A673 (cell line): ENCODE data around the gene APOOL. TPM values are rescaled to one million over a fixed set of nuclear protein-coding genes. Genes with fewer than 3 reads are reported as not detected.

Experiments used
- BruUV-seq: library from RNA; stranded (reverse); fragments of 400-500 nt; replicated peaks from 2 replicates; lab custom pipeline; 2021; lab: Mats Ljungman, UMichigan
- CTCF ChIA-PET: fragments of 300-600 bp; sonication (Branson Sonifier 250); formaldehyde crosslinking; loops from one replicate; lab custom pipeline; 2022; ENCODE audit warnings: antibody characterized with exemption; lab: Charles Lee
- POLR2A ChIA-PET: fragments of 300-600 bp; sonication (Branson Sonifier 250); formaldehyde crosslinking; loops from one replicate; lab custom pipeline; 2022; ENCODE audit warnings: antibody characterized with exemption; ENCODE audit not compliant: low non-redundant PET; lab: Charles Lee
- DNase-seq: peaks from one replicate; pipeline ENCODE4 v3.0.0-alpha.2; 2015; ENCODE audit warnings: low spot score
- H3K27ac ChIP-seq: fragments of 200-600 bp; sonication (generic); 2 replicates; pipeline ENCODE4 v1.5.1; 2016; ENCODE audit warnings: mixed run types, low read depth, mild to moderate bottlenecking, mixed read lengths, antibody characterized with exemption, low read length; ENCODE audit not compliant: poor library complexity, severe bottlenecking
- H3K27me3 ChIP-seq: fragments of 200-600 bp; sonication (generic); replicated peaks from 2 replicates; pipeline ENCODE4 v1.6.1; 2017; ENCODE audit warnings: mixed run types, low read depth, mild to moderate bottlenecking, mixed read lengths, antibody characterized with exemption, low read length; ENCODE audit not compliant: insufficient read depth, poor library complexity
- H3K36me3 ChIP-seq: fragments of 200-600 bp; sonication (generic); 2 replicates; pipeline ENCODE4 v1.6.1; 2016; ENCODE audit warnings: mixed run types, mild to moderate bottlenecking, mixed read lengths, antibody characterized with exemption, low read length; ENCODE audit not compliant: insufficient read depth, poor library complexity, severe bottlenecking
- H3K4me1 ChIP-seq: fragments of 200-600 bp; sonication (generic); 2 replicates; pipeline ENCODE4 v1.6.1; 2017; ENCODE audit warnings: mixed run types, mild to moderate bottlenecking, mixed read lengths, antibody characterized with exemption, low read length; ENCODE audit not compliant: insufficient read depth, poor library complexity, severe bottlenecking
- H3K4me3 ChIP-seq: fragments of 200-600 bp; sonication (generic); 2 replicates; pipeline ENCODE4 v1.5.1; 2016; ENCODE audit warnings: low read depth, mixed run types, mild to moderate bottlenecking, mixed read lengths, low read length; ENCODE audit not compliant: poor library complexity, severe bottlenecking
- H3K9me3 ChIP-seq: fragments of 200-600 bp; sonication (generic); 2 replicates; pipeline ENCODE4 v1.6.1; 2016; ENCODE audit warnings: mixed run types, low read depth, mild to moderate bottlenecking, mixed read lengths, antibody characterized with exemption, low read length; ENCODE audit not compliant: poor library complexity, severe bottlenecking
- CTCF ChIP-seq: fragments of 300-800, 200-600 bp; sonication (generic); conservative IDR thresholded peaks from 2 replicates; pipeline ENCODE4 v1.5.1; 2017; ENCODE audit warnings: low read depth, mild to moderate bottlenecking, antibody characterized with exemption, low read length, moderate library complexity, mixed read lengths
- EZH2 ChIP-seq: fragments of 200-600 bp; sonication (generic); IDR thresholded peaks from 2 replicates; pipeline ENCODE4 v1.6.1; 2017; ENCODE audit warnings: borderline replicate concordance, low read depth, mild to moderate bottlenecking, mixed read lengths, antibody characterized with exemption, low read length; ENCODE audit not compliant: poor library complexity, severe bottlenecking
- intact Hi-C: fragments of 100-400 bp; cut with micrococcal nuclease; formaldehyde crosslinking; loops from one replicate; pipeline ENCODE4 v1.10.0; 2022; ENCODE audit not compliant: unreplicated experiment
- total RNA-seq: library from RNA; stranded (reverse); gene quantifications from 2 replicates; pipeline ENCODE4 v1.2.3, GENCODE V29; 2021

Gene APOOL
- total RNA-seq, 1 experiment from 2014 or later, result 22.6 TPM

DNA sequence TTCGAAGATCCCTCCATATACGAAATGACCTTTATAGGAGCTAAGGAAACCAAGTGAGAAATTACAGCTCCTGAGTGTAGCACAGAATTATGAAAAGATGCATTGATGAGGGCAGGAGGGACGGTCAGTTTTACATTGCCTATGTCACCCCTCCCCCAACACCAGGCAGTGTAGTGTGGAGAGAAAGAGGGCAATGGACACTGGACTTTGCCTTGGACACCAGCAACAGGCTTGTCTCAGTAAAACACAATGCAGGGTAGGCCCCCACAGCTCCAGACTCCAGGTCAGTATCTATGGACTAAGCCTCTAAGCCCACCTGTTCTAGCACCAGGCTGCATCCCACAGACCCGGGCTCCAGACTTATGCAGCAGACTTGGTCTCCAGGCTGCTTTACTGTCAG, 16.5 kb downstream of the APOOL start:
- intact Hi-C loops, result no loop called here
- Histone ChIP-seq H3K36me3 (no peaks in the 10 kb centered on the region), H3K4me1 (no peaks in the 10 kb centered on the region), H3K9me3 (peaks cover 4% of the 10 kb centered on the region), H3K4me3 (no peak overlapping the region), H3K27me3 (no peaks in the 10 kb centered on the region), H3K27ac (no peak overlapping the region)
- DNase-seq, result no peak
- ChIA-PET POLR2A (no interaction called here), CTCF (no interaction called here)
- TF ChIP-seq CTCF, result no peak
- TF ChIP-seq EZH2, result no peak
- no TSS peak for BruUV-seq

GRCh38 chrX:85024044-85024443, 20.4 kb downstream of the APOOL start:
- POLR2A ChIA-PET, result no interaction called here
- no peaks in the 10 kb centered on the region for H3K4me1 ChIP-seq
- H3K36me3 ChIP-seq, result no peaks in the 10 kb centered on the region
- BruUV-seq, result no TSS peak
- TF ChIP-seq CTCF (no peak), EZH2 (no peak)
- peaks cover 4% of the 10 kb centered on the region for H3K9me3 ChIP-seq
- H3K27ac ChIP-seq, result no peak overlapping the region
- CTCF ChIA-PET, result no interaction called here
- no peak overlapping the region for H3K4me3 ChIP-seq
- H3K27me3 ChIP-seq, result no peaks in the 10 kb centered on the region
- intact Hi-C loops, result no loop called here
- DNase-seq, result no peak

DNA sequence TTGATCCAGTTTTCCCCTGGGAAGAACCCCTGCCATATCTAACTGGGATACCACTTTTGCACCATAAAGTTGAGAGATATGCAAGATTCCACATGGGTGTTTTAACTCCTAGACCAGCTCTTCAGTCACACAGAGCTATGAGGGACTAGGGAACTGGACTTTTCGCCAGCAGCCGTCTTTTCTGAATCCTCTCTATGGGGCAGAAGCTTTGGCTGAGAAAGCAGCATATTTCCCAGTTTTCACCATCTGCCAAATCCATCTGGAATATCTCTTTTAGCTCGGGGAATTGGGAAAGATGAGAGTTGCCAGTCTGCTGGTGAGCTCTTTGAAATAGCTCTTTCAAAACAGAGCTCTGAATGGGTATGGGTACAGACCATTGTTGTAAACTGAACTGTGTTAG, 20.9 kb downstream of the APOOL start:
- Histone ChIP-seq H3K4me1 (no peaks in the 10 kb centered on the region), H3K27me3 (no peaks in the 10 kb centered on the region), H3K9me3 (no peaks in the 10 kb centered on the region), H3K27ac (no peak overlapping the region), H3K4me3 (no peak overlapping the region), H3K36me3 (no peaks in the 10 kb centered on the region)
- intact Hi-C loops, result no loop called here
- TF ChIP-seq CTCF (no peak), EZH2 (no peak)
- no peak for DNase-seq
- ChIA-PET POLR2A (no interaction called here), CTCF (no interaction called here)
- BruUV-seq, result no TSS peak
